ENCODE measurements around the gene SLC29A3. TPM values are rescaled to one million over a fixed set of nuclear protein-coding genes. Genes with fewer than 3 reads are reported as not detected.

Gene SLC29A3
- total and polyA plus RNA-seq, 2 of the 8 experiments (the other 6 are each of a cell fraction or from before 2014, with no cell fraction given): 14.0 to 24.6 TPM

GRCh38 chr10:71292624-71293445 is 26.2 kb upstream of the SLC29A3 start (continued):
- TF ChIP-seq POLR2A (IDR thresholded peaks at IDR 0.05; ENCODE audit: control extremely low read depth in 1 of 2, low read depth in 2 of 2, low read length in 2 of 2) (no peak), TEAD4 (IDR thresholded peaks at IDR 0.05; ENCODE audit: low read depth, low read length) (no peak), RBBP5 (IDR thresholded peaks at IDR 0.05; ENCODE audit: borderline replicate concordance, low read depth, low read length) (no peak)

Data from H1 (cell line).